ENCODE data around the gene PHETA1. TPM values are rescaled to one million over a fixed set of nuclear protein-coding genes. Genes with fewer than 3 reads are reported as not detected.

Gene PHETA1
- polyA plus RNA-seq, 1 of the 3 experiments (the other 2 are of a cell fraction), result 7.3 TPM

DNA sequence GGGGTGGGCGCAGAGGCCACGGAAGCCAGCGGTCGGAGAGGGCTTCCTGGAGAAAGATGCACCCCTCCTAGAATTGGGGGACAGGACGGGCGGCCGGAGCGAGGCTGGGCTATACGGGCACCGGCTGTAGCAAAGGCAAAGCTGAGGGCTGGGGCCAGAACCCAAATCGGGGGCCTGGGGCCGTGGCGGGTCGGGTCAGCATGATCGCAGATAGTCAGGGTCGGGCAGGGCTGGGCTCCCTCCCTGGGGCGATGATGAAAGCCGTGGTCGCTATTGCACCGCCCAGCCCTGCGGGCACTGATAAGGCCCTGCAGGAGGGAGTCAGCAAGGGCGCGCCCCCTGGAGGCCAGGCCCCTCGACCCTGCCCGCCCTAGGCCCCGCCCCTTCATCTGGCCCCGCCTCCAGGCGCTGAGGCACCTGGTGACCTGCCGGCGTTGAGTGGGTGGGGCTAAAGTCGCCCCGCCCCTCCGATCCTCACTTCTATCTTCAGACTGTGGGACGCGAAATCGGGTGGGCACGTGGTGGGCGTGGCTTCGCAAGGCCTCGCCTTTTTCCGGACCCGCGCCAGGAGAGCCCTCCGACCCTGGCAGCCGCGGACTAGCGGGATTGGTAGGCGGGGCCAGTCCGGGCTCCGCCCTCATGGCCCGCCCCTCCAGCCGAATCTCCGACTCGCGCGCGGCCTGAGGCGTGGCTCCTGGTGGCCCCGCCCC lies 36.4 kb upstream of the PHETA1 start:
- TF ChIP-seq, protein P1, sequence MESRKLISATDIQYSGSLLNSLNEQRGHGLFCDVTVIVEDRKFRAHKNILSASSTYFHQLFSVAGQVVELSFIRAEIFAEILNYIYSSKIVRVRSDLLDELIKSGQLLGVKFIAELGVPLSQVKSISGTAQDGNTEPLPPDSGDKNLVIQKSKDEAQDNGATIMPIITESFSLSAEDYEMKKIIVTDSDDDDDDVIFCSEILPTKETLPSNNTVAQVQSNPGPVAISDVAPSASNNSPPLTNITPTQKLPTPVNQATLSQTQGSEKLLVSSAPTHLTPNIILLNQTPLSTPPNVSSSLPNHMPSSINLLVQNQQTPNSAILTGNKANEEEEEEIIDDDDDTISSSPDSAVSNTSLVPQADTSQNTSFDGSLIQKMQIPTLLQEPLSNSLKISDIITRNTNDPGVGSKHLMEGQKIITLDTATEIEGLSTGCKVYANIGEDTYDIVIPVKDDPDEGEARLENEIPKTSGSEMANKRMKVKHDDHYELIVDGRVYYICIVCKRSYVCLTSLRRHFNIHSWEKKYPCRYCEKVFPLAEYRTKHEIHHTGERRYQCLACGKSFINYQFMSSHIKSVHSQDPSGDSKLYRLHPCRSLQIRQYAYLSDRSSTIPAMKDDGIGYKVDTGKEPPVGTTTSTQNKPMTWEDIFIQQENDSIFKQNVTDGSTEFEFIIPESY (IDR thresholded peaks at IDR 0.05; ENCODE audit: borderline replicate concordance, low read depth), result no peak
- TF ChIP-seq, protein P2, sequence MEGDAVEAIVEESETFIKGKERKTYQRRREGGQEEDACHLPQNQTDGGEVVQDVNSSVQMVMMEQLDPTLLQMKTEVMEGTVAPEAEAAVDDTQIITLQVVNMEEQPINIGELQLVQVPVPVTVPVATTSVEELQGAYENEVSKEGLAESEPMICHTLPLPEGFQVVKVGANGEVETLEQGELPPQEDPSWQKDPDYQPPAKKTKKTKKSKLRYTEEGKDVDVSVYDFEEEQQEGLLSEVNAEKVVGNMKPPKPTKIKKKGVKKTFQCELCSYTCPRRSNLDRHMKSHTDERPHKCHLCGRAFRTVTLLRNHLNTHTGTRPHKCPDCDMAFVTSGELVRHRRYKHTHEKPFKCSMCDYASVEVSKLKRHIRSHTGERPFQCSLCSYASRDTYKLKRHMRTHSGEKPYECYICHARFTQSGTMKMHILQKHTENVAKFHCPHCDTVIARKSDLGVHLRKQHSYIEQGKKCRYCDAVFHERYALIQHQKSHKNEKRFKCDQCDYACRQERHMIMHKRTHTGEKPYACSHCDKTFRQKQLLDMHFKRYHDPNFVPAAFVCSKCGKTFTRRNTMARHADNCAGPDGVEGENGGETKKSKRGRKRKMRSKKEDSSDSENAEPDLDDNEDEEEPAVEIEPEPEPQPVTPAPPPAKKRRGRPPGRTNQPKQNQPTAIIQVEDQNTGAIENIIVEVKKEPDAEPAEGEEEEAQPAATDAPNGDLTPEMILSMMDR (IDR thresholded peaks at IDR 0.05), result peak; percentile 58
- TF ChIP-seq JUND (IDR thresholded peaks at IDR 0.05) (no peak), NRF1 (IDR thresholded peaks at IDR 0.05; ENCODE audit: low read depth, low read length) (peak; percentile 4; the same call in 1 of the 2 replicates), GATA2 (CRISPR knock-in tag; IDR thresholded peaks at IDR 0.05) (0 out of 2 replicates have a peak, but pooled peaks have one; percentile 45), EZH2phosphoT487 (IDR thresholded peaks at IDR 0.05; ENCODE audit: borderline replicate concordance, low read depth) (no peak), EP300 (IDR thresholded peaks at IDR 0.05; ENCODE audit: borderline replicate concordance in 1 of 2, low read depth in 1 of 2, low read length in 1 of 2) (no peak), FOXJ3 (CRISPR knock-in tag; IDR thresholded peaks at IDR 0.05) (no peak), FOSL2 (IDR thresholded peaks at IDR 0.05; ENCODE audit: borderline replicate concordance, low read depth) (no peak), POLR2AphosphoS5 (IDR thresholded peaks at IDR 0.05; ENCODE audit: low read depth, low read length) (peak; percentile 49), MXI1 (IDR thresholded peaks at IDR 0.05; ENCODE audit: low read depth, low read length) (peak; percentile 38), TEAD4 (IDR thresholded peaks at IDR 0.05; ENCODE audit: borderline replicate concordance, insufficient read depth) (no peak), SIN3A (IDR thresholded peaks at IDR 0.05; ENCODE audit: borderline replicate concordance, low read depth, low read length) (peak; percentile 3; the same call in 1 of the 2 replicates)
- TF ChIP-seq, protein P3, sequence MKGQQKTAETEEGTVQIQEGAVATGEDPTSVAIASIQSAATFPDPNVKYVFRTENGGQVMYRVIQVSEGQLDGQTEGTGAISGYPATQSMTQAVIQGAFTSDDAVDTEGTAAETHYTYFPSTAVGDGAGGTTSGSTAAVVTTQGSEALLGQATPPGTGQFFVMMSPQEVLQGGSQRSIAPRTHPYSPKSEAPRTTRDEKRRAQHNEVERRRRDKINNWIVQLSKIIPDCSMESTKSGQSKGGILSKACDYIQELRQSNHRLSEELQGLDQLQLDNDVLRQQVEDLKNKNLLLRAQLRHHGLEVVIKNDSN (IDR thresholded peaks at IDR 0.05; ENCODE audit: borderline replicate concordance, low read depth), result peak; percentile 80
- TF ChIP-seq, protein P4, sequence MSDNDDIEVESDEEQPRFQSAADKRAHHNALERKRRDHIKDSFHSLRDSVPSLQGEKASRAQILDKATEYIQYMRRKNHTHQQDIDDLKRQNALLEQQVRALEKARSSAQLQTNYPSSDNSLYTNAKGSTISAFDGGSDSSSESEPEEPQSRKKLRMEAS (IDR thresholded peaks at IDR 0.05; ENCODE audit: low read depth), result peak; percentile 47; the same call in 1 of the 2 replicates
- TF ChIP-seq, protein P5, sequence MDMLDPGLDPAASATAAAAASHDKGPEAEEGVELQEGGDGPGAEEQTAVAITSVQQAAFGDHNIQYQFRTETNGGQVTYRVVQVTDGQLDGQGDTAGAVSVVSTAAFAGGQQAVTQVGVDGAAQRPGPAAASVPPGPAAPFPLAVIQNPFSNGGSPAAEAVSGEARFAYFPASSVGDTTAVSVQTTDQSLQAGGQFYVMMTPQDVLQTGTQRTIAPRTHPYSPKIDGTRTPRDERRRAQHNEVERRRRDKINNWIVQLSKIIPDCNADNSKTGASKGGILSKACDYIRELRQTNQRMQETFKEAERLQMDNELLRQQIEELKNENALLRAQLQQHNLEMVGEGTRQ (IDR thresholded peaks at IDR 0.05; ENCODE audit: borderline replicate concordance, low read depth, low read length), result peak; percentile 63
- H3K79me2 ChIP-seq (ENCODE audit: insufficient read depth), result peaks cover 45% of the 10 kb centered on the region
- H2AFZ ChIP-seq (ENCODE audit: low read depth), result peak overlapping the region; percentile 88; the same call in 1 of the 2 replicates
- peaks cover 28% of the 10 kb centered on the region for H3F3A ChIP-seq (replicated peaks; ENCODE audit: insufficient read depth)
- peaks cover 32 to 37% of the 10 kb centered on the region in 2 experiments; a peak in 3 of 4 replicates for H3K4me1 ChIP-seq (ENCODE audit: control insufficient read depth in 1 of 2, insufficient read depth in 2 of 2, low read depth in 1 of 2, low read length in 1 of 2)
- no peak overlapping the region; a peak in 1 of 4 replicates for H3K27ac ChIP-seq (ENCODE audit: low read depth in 2 of 2, low read length in 1 of 2)
- peak overlapping the region; percentile 92 for H3K4me3 ChIP-seq (ENCODE audit: low read depth in 2 of 2, low read length in 1 of 2)
- under 1% methylated on average over 13 of the region's 59 CpGs for WGBS (ENCODE audit: low lambda C conversion rate)
- POLR2A ChIA-PET, result no interaction called here
- H3K36me3 ChIP-seq (replicated peaks in 1 of 2; ENCODE audit: control insufficient read depth in 1 of 2, insufficient read depth in 2 of 2, low read length in 1 of 2), result no peaks in the 10 kb centered on the region
- H3K9ac ChIP-seq, result no peak overlapping the region; the same call in 1 of the 2 replicates
- peak overlapping the region; percentile 72 for H3K4me2 ChIP-seq
- no peaks in the 10 kb centered on the region for H3K9me2 ChIP-seq
- H3K9me3 ChIP-seq, result no peaks in the 10 kb centered on the region
- CTCF ChIA-PET, result interaction anchor here (0.7 to 19.6 kb wide), 6 partner anchors 9 to 349 kb away, joined by 3 to 618 read pairs (median 4); no protein-coding TSS in a partner anchor
- peak; percentile 99 for DNase-seq
- no peaks in the 10 kb centered on the region for H3K27me3 ChIP-seq (ENCODE audit: insufficient read depth)
- H4K20me1 ChIP-seq (ENCODE audit: insufficient read depth), result 0 out of 2 replicates have a peak, but pooled peaks cover 3% of the 10 kb centered on the region
